GM21526 (cell line): ENCODE data around the gene PHF21A.
"Not testable (repeated sequence)": the region's sequence is repeated elsewhere in the genome, so short reads cannot be mapped to it uniquely, and the experiment has no call there.

Experiments
- ATAC-seq: cut with Tn5 transposase; IDR thresholded peaks from one replicate; pipeline ENCODE4 v1.9.1; 2021; ENCODE audit warnings: moderate library complexity; ENCODE audit not compliant: unreplicated experiment, low FRiP score

The PHF21A gene

DNA sequence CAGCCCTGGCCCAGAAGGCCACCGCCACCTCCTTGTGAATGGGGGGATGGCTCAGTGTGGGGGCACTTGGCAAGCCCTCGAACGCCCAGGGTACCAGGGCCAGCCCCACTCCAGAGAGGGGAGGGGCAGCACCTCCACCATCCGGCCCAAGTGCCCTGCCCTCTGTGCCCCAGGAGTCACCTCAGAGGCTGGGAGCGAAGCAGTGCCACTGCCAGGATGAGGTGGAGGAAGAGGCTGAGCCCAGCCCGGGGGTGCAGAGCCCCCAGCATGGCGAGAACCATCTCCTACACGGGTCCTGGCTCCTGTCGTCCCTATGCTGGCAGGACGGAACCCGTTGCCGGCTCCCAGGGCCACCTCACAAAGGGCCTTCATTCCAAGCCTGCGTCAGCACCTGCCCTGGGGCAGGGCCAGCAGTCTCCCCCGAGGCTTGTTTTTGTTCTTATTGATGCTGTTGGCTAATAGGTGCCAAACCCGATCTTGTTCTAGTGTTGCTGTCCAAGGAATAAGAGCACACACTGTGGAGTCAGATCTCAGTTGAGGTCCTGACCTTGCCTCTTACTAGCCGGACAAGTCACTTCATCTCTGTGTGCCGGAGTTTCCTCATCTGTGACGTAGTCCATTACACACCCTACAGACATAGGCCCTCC, 214.2 kb downstream of the PHF21A start, which contains the start of gene FREY1:
Gene FREY1 (minus strand): TSS at position 307 of the 647 bp plus-strand sequence. CDS start 26 bp downstream, at position 281.
- no peak for ATAC-seq

DNA sequence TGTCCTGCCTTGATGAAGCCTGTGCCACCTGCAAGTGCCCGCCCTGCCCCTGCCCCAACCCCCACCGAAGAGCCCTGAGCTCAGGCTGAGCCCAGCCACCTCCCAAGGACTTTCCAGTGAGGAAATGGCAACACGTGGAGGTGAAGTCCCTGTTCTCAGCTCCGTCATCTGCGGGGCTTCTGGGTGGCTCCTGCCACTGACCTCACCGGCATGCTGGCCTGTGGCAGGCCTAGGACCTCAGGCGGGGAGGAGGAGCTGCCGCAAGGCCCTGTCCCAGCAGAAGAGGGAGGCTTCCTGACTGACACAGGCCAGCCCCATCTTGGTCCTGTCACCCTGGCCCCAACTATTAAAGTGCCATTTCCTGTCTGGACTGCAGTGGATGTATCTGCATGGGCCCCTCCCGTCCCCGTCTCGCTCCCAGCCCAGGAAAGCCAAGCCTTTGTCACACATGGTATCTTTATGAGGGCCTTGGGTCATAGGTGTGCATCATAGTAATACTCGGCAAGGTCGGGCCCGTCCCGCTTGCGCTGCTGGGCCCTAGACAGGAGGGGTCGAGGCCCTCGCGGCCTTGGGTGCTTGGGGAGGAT, 215.1 kb downstream of the PHF21A start:
- no peak for ATAC-seq

GRCh38 chr11:45905576-45905975, 215.7 kb downstream of the PHF21A start:
- ATAC-seq, result not testable (repeated sequence)

DNA sequence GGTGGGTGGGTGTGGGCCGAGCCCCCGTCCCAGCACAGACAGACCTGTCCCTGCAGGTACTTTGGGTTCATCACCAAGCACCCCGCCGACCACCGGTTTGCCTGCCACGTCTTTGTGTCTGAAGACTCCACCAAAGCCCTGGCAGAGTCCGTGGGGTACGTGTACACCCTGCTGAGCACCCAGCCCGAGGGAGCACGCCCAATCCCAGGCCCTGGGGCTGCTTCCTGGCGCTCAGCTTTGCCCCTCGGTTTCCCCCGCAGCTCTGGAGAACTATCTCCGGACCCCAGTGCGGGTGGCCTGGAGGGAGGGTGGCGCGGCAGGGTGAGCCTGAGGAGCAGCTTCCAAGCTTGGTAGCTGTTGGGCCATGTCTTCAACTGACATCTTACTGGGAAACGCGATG, 216.2 kb downstream of the PHF21A start:
- ATAC-seq, result no peak

DNA sequence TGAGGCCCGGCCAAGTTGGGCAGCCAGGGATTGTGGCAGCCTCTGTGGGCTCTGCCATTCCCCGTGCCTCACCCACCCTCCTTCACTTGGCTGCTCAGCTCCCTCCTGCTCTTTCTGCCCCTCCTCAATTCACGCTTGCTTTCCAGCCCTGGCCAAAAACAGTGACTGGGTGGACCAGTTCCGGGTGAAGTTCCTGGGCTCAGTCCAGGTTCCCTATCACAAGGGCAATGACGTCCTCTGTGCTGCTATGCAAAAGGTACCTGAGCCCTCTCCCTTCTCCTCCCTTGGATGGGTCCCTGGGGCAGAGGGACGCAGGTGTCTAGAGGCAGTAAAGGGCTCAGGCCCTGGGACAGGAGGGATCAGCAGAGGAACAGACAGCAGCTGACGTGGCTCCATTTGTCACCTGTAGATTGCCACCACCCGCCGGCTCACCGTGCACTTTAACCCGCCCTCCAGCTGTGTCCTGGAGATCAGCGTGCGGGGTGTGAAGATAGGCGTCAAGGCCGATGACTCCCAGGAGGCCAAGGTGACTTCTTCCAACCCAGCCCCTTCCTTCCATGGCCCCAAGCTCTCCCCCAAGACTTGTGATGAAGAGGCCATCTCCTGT, 216.8 kb downstream of the PHF21A start:
- ATAC-seq, result no peak

- ATAC-seq, result no peak
Observed at GRCh38 chr11:45902452-45903380, 218.5 kb downstream of the PHF21A start.

DNA sequence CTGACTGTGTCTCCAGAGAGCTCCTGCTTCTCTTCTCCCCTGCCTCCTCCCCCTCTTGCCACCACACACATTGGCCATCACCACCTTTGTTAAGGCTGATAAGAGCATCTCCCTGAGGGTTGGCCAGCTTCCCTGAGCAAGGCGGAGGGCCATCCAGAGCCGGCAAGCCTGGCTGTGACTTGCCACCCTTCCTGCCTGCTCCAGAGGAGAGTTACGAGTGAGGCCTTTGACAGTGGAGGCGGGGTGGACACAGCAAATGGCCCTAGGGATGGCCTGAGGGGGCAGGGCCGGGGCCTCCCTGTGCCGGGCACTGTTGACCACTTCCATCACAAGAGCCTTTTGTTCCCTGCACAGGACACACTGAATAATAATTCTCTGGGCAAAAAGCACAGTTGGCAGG, 219.6 kb downstream of the PHF21A start:
- no peak for ATAC-seq

DNA sequence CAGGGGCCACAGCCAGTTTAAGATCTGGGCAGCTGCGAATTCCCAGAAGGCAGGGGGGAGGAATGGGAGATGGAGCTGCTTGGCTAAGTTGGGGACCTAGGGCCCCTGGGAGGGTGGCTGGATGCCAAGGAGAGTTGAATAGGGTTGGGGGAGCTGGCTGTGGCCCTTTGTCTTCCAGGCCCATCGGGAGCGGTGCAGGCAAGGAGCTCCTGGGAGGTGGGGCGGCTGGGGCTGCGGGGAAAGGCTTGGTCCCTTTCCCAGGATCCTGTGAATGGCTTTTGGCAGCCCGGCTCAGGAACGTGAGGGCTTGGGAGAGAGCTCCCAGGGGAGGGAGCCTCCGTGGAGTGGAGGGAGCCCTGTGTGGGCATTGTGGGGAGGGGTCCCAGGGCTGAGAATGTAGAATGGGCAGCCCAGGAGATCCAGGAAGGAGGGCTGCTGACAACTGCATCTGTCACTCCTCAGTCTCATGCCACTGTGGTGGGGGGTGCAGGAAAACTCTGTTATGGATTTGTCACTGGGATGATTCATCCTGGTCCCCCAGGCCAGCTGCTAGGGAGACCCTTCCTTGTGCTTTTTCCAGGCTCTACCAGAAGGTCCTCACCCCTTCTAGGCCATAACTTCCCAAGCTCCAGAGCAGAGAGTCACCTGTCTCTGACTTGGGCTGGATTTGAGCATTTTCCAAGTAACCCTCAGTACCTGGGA, 220.2 kb downstream of the PHF21A start:
- no peak for ATAC-seq

DNA sequence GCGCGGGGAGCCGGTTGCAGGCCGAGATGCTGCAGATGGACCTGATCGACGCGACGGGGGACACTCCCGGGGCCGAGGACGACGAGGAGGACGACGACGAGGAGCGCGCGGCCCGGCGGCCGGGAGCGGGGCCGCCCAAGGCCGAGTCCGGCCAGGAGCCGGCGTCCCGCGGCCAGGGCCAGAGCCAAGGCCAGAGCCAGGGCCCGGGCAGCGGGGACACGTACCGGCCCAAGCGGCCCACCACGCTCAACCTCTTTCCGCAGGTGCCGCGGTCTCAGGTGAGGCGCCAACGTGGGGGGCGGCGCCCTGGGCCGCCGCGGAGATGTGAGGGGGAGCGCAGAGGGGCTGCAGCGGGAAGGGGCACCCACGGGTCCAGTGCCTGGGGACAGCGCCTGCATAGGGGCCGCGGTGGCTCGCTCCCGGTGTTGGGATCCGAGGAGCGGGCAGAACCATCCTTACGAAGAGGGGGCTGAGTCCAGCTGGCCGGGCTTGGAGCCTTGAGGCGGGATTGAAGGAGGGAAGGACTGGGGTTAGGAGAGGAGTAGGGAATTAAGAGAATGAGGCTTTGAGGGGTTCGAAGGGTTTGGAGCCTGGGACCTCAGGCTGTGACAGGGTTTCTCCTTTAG, 221.0 kb downstream of the PHF21A start:
- not testable (repeated sequence) for ATAC-seq

GRCh38 chr11:45899448-45900174, 221.6 kb downstream of the PHF21A start:
- no peak for ATAC-seq

GRCh38 chr11:45899086-45899447, 222.2 kb downstream of the PHF21A start:
- no peak for ATAC-seq

GRCh38 chr11:45897556-45897955, 223.7 kb downstream of the PHF21A start:
- no peak for ATAC-seq

GRCh38 chr11:45896422-45896984, 224.8 kb downstream of the PHF21A start:
- ATAC-seq, result no peak

GRCh38 chr11:45895553-45896259, 225.5 kb downstream of the PHF21A start:
- no peak for ATAC-seq

DNA sequence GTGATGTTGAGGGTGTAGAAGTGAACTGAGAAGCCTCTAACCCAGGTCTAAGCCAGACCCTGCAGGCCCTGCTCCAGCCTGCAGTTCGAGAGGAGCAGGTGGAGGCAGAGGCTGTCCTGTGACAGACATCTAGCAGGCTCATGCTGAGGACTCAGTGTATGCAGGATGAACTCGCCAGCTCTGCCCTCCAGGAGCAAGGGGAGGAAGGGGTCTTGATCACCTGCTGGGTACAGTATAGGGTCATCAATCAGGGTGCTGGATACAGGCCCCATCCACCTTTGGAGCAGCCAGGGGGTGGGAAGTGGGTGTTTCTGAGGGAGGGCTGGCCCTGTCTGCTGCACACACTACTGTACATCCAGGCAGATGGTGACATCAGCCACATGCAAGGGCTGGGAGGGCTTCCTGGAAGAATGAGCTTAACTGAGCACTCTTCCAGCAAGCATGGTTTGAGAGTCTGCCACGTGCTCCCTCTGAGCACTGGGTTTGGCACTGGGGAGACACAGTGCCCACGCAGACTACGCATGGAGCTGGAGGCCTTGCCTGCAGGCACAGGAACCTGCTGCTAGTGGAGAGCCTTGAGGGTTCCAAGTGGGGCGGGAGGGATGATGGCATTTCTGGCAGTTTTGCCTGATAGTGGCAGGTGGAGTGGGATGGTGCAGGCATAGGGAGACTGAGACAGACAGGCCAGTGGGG, 226.6 kb downstream of the PHF21A start:
- ATAC-seq, result no peak

DNA sequence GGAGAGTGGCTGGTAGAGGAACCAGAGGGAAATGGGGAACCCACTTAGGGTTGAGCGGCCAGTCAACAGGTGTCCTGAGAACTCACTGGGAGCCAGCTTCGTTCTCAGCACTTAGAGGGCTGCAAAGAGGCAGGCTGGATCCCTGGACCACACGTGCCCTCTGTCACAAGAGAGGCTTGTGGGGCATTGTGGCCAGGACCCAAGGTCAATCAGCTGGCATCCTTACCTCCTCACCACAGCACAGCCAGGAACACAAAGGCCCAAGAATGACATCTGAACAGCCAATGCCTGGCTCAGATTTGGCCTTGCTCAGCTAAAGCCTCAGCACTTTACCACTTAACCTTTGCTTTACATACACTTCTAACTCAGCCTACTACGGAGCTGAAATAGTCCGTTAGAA, 228.4 kb downstream of the PHF21A start:
- no peak for ATAC-seq

- no peak for ATAC-seq
Observed at GRCh38 chr11:45890886-45891550, 230.2 kb downstream of the PHF21A start.
